B cell (primary cell): ENCODE data around the gene CEACAM19. TPM values are rescaled to one million over a fixed set of nuclear protein-coding genes. Genes with fewer than 3 reads are reported as not detected.

Experiments
- ATAC-seq: fragments of 200-7000 bp; cut with Tn5 transposase; one replicate; pipeline ENCODE4 v1.10.0; 2021; ENCODE audit warnings: low read depth, mild to moderate bottlenecking, moderate number of reproducible peaks, moderate library complexity
- CTCF ChIA-PET: fragments of 350-600 bp; sonication (Branson Sonifier 250); formaldehyde crosslinking; loops from one replicate; lab custom pipeline; 2021; ENCODE audit warnings: antibody characterized with exemption, inconsistent platforms; lab: Charles Lee
- POLR2A ChIA-PET: fragments of 350-600 bp; sonication (Branson Sonifier 250); formaldehyde crosslinking; loops from one replicate; lab custom pipeline; 2021; ENCODE audit warnings: antibody characterized with exemption; lab: Charles Lee
- DNase-seq: peaks from one replicate; pipeline ENCODE4 v3.0.0; 2013
- H2AFZ ChIP-seq: 2 replicates; pipeline ENCODE4 v1.6.1; 2012; ENCODE audit warnings: mild to moderate bottlenecking, low read depth, low read length; ENCODE audit not compliant: insufficient read depth, poor library complexity, severe bottlenecking
- H3K27ac ChIP-seq, 2 donors: 1 replicate in 1 of 2; 2 replicates in 1 of 2; pipeline ENCODE4 v1.5.1; 2012 to 2013; ENCODE audit warnings: low read length in 2 of 2, mild to moderate bottlenecking in 2 of 2, moderate library complexity in 1 of 2
- H3K27me3 ChIP-seq, 4 experiments: fragments of 200-600 bp in 1 of 4; sonication (generic) in 1 of 4; replicated peaks in 1 of 4; 1 replicate in 2 of 4; 2 replicates in 2 of 4; pipeline versions ENCODE4 v1.6.1 to v1.7.0; 2013 to 2016; ENCODE audit warnings: low read length in 3 of 4, mild to moderate bottlenecking in 2 of 4, mixed read lengths in 1 of 4, moderate library complexity in 1 of 4; ENCODE audit not compliant: insufficient read depth in 4 of 4, control insufficient read depth in 3 of 4; ENCODE audit errors: control extremely low read depth in 1 of 4
- H3K36me3 ChIP-seq, 2 experiments: replicated peaks in 1 of 2; 1 replicate in 1 of 2; 2 replicates in 1 of 2; pipeline versions ENCODE4 v1.6.1 to v1.7.1; 2013; ENCODE audit warnings: low read length in 1 of 2; ENCODE audit not compliant: insufficient read depth in 2 of 2, control insufficient read depth in 1 of 2; ENCODE audit errors: control extremely low read depth in 1 of 2, extremely low read depth in 1 of 2
- H3K4me1 ChIP-seq, 2 donors: fragments of 200-600 bp in 1 of 2; sonication (generic) in 1 of 2; 1 replicate in 1 of 2; 2 replicates in 1 of 2; pipeline versions ENCODE4 v1.5.1 to v1.6.1; 2013 to 2017; ENCODE audit warnings: low read length in 2 of 2; ENCODE audit not compliant: control insufficient read depth in 2 of 2, insufficient read depth in 2 of 2
- H3K4me2 ChIP-seq: replicated peaks from 2 replicates; pipeline ENCODE3; 2012; ENCODE audit warnings: mild to moderate bottlenecking, low read depth, low read length; ENCODE audit not compliant: poor library complexity, severe bottlenecking
- H3K4me3 ChIP-seq, 5 experiments: fragments of 200-600 bp in 1 of 5; sonication (generic) in 1 of 5; 1 replicate in 3 of 5; 2 replicates in 2 of 5; pipeline versions ENCODE4 v1.5.1 to v1.7.0; 2011 to 2016; ENCODE audit warnings: low read length in 4 of 5, mild to moderate bottlenecking in 4 of 5, low read depth in 2 of 5, control low read depth in 1 of 5, moderate library complexity in 1 of 5; ENCODE audit not compliant: insufficient read depth in 1 of 5; ENCODE audit errors: control extremely low read depth in 1 of 5, extremely low read depth in 1 of 5
- H3K79me2 ChIP-seq: fragments of 200-600 bp; sonication (generic); one replicate; pipeline ENCODE4 v1.6.0; 2016; ENCODE audit warnings: low read length; ENCODE audit not compliant: control insufficient read depth, insufficient read depth
- H3K9ac ChIP-seq: fragments of 200-600 bp; sonication (generic); 2 replicates; pipeline ENCODE4 v1.6.1; 2017; ENCODE audit warnings: mild to moderate bottlenecking, low read length, moderate library complexity
- H3K9me3 ChIP-seq, 3 donors: one replicate each; pipeline versions ENCODE4 v1.6.1 to v1.7.1; 2013; ENCODE audit warnings: low read length in 2 of 3; ENCODE audit not compliant: control insufficient read depth in 2 of 3, insufficient read depth in 1 of 3; ENCODE audit errors: control extremely low read depth in 1 of 3
- H4K20me1 ChIP-seq: 2 replicates; pipeline ENCODE4 v1.6.0; 2012; ENCODE audit warnings: mild to moderate bottlenecking, low read length; ENCODE audit not compliant: insufficient read depth, control insufficient read depth, poor library complexity, severe bottlenecking
- H3K27ac Mint-ChIP-seq: one replicate; pipeline ENCODE4 v1.8.0; 2021; ENCODE audit warnings: mixed read lengths
- H3K27me3 Mint-ChIP-seq: one replicate; pipeline ENCODE4 v1.8.0; 2021; ENCODE audit warnings: mixed read lengths
- H3K4me1 Mint-ChIP-seq: one replicate; pipeline ENCODE4 v1.8.0; 2021; ENCODE audit warnings: mixed read lengths
- H3K4me3 Mint-ChIP-seq: one replicate; pipeline ENCODE4 v1.8.0; 2021; ENCODE audit warnings: mixed read lengths
- H3K9me3 Mint-ChIP-seq: one replicate; pipeline ENCODE4 v1.8.0; 2022; ENCODE audit warnings: mixed read lengths; ENCODE audit not compliant: insufficient read depth
- CTCF ChIP-seq: fragments of 200-600 bp; IDR thresholded peaks from one replicate; pipeline ENCODE4 v1.8.0; 2022; ENCODE audit warnings: antibody characterized with exemption, mild to moderate bottlenecking
- EZH2 ChIP-seq: IDR thresholded peaks from 2 replicates; pipeline ENCODE4 v1.6.1; 2012; ENCODE audit warnings: borderline replicate concordance, low read depth, mild to moderate bottlenecking, moderate library complexity, low read length; ENCODE audit not compliant: insufficient read depth, poor library complexity, severe bottlenecking
- WGBS: methylation state at CpG from one replicate; pipeline ENCODE4 v1.1.5; 2013; ENCODE audit warnings: missing lambda C conversion rate; ENCODE audit not compliant: insufficient coverage; 5-methylcytosine and 5-hydroxymethylcytosine counted together
- intact Hi-C: fragments of 100-400 bp; cut with micrococcal nuclease; formaldehyde crosslinking; loops from one replicate; pipeline ENCODE4 v1.10.0; 2022
- polyA plus RNA-seq: library from polyadenylated mRNA; depleted of rRNA; stranded (reverse); fragments of >200 nt; gene quantifications from 2 replicates; pipeline ENCODE4 v1.2.3, GENCODE V29; 2012
- total RNA-seq, 2 donors: library from RNA; stranded (reverse); fragments of 120-200 nt in 1 of 2; gene quantifications; 1 replicate in 1 of 2; 2 replicates in 1 of 2; pipeline versions ENCODE4 v1.2.3 to v1.2.4, GENCODE V29; 2013 to 2022

CEACAM19 gene
- total and polyA plus RNA-seq, 2 donors (not counting 1 experiment from before 2014, with no cell fraction given), result not detected

GRCh38 chr19:44731622-44732021, 60.3 kb downstream of the CEACAM19 start:
- ATAC-seq (no peak), DNase-seq (no peak)
- WGBS, result 60% methylated on average over 2 of the region's 5 CpGs
- no peak overlapping the region for H2AFZ ChIP-seq
- Mint-ChIP-seq H3K4me1 (peaks cover 22% of the 10 kb centered on the region), H3K27me3 (no peaks in the 10 kb centered on the region), H3K4me3 (no peak overlapping the region), H3K27ac (no peak overlapping the region), H3K9me3 (no peaks in the 10 kb centered on the region)
- no peak overlapping the region for H3K27ac ChIP-seq
- ChIA-PET POLR2A (no interaction called here), CTCF (interaction anchor here (0.6 to 0.8 kb wide), 3 partner anchors 40 to 971 kb away, joined by 3 read pairs; no protein-coding TSS in a partner anchor)
- no peak overlapping the region for H3K4me3 ChIP-seq
- no peaks in the 10 kb centered on the region for H3K36me3 ChIP-seq
- no peaks in the 10 kb centered on the region for H4K20me1 ChIP-seq
- no peak overlapping the region for H3K9ac ChIP-seq
- no peaks in the 10 kb centered on the region for H3K9me3 ChIP-seq
- no peak overlapping the region for H3K4me2 ChIP-seq
- no peaks in the 10 kb centered on the region for H3K27me3 ChIP-seq
- intact Hi-C loops, result no loop called here
- peaks cover 19 to 30% of the 10 kb centered on the region in 2 donors for H3K4me1 ChIP-seq
- H3K79me2 ChIP-seq, result no peaks in the 10 kb centered on the region
- TF ChIP-seq CTCF, result no peak

- H3K27ac Mint-ChIP-seq, result peak overlapping the region; percentile 0
These were observed 61.1 kb downstream of the CEACAM19 start for GRCh38 chr19:44732235-44733014.

More at GRCh38 chr19:44732235-44733014, 61.1 kb downstream of the CEACAM19 start:
- Mint-ChIP-seq H3K4me3 (no peak overlapping the region), H3K4me1 (peaks cover 27% of the 10 kb centered on the region), H3K27me3 (no peaks in the 10 kb centered on the region), H3K9me3 (no peaks in the 10 kb centered on the region)
- Histone ChIP-seq H3K4me1 (peaks cover 19 to 33% of the 10 kb centered on the region in 2 donors), H3K79me2 (no peaks in the 10 kb centered on the region), H3K27me3 (no peaks in the 10 kb centered on the region), H3K27ac (no peak overlapping the region), H3K9me3 (no peaks in the 10 kb centered on the region), H2AFZ (no peak overlapping the region), H3K9ac (no peak overlapping the region), H3K4me3 (no peak overlapping the region), H4K20me1 (no peaks in the 10 kb centered on the region), H3K36me3 (no peaks in the 10 kb centered on the region), H3K4me2 (no peak overlapping the region)
- 84% methylated on average over 8 of the region's 11 CpGs for WGBS
- no peak for ATAC-seq
- CTCF ChIA-PET, result interaction anchor here (1.5 to 2.0 kb wide), 3 partner anchors 8 to 50 kb away, joined by 3 to 13 read pairs (median 9); no protein-coding TSS in a partner anchor
- DNase-seq, result no peak
- POLR2A ChIA-PET, result no interaction called here
- TF ChIP-seq EZH2 (no peak), CTCF (no peak)
- intact Hi-C loops, result no loop called here
